GM21737 (cell line): ENCODE data around the gene DCP2.
A peak's percentile ranks its signal among the peaks of the same experiment; 100 is the strongest.

Source experiments
- ATAC-seq: cut with Tn5 transposase; IDR thresholded peaks from one replicate; pipeline ENCODE4 v1.9.1; 2021; ENCODE audit warnings: mild to moderate bottlenecking, moderate library complexity; ENCODE audit not compliant: unreplicated experiment

The DCP2 gene

GRCh38 chr5:112965733-112966306 is 10.8 kb upstream of the DCP2 start:
- no peak for ATAC-seq

GRCh38 chr5:112967520-112968083 is 9.0 kb upstream of the DCP2 start:
- no peak for ATAC-seq

- no peak for ATAC-seq
Measured at GRCh38 chr5:112968411-112969106, 8.0 kb upstream of the DCP2 start.

- no peak for ATAC-seq
Measured at GRCh38 chr5:112971276-112971675, 5.3 kb upstream of the DCP2 start.

GRCh38 chr5:112973036-112973435 is 3.6 kb upstream of the DCP2 start:
- ATAC-seq, result no peak

GRCh38 chr5:112973904-112974303 is 2.7 kb upstream of the DCP2 start:
- no peak for ATAC-seq

- no peak for ATAC-seq
Measured at GRCh38 chr5:112974901-112975300, 1.7 kb upstream of the DCP2 start.

GRCh38 chr5:112975721-112976431 is 722 bp upstream of the DCP2 start:
- ATAC-seq, result no peak

- ATAC-seq, result no peak
Measured at GRCh38 chr5:112977440-112977861, 853 bp downstream of the DCP2 start.

GRCh38 chr5:112978836-112979235 is 2.2 kb downstream of the DCP2 start:
- no peak for ATAC-seq

GRCh38 chr5:112979723-112980122 is 3.1 kb downstream of the DCP2 start:
- no peak for ATAC-seq

- ATAC-seq, result no peak
Measured at GRCh38 chr5:112983363-112983762, 6.8 kb downstream of the DCP2 start.

- no peak for ATAC-seq
Measured at GRCh38 chr5:112986224-112986623, 9.6 kb downstream of the DCP2 start.

GRCh38 chr5:112995764-112996618 is 19.4 kb downstream of the DCP2 start:
- ATAC-seq, result peak; percentile 67

GRCh38 chr5:112996830-112997374 is 20.3 kb downstream of the DCP2 start:
- no peak for ATAC-seq

- ATAC-seq, result no peak
Measured at GRCh38 chr5:112998296-112998695, 21.7 kb downstream of the DCP2 start.

GRCh38 chr5:113000466-113000865 is 23.9 kb downstream of the DCP2 start:
- ATAC-seq, result no peak

- no peak for ATAC-seq
Measured at GRCh38 chr5:113002423-113002822, 25.8 kb downstream of the DCP2 start.

- no peak for ATAC-seq
Measured at GRCh38 chr5:113003763-113004162, 27.2 kb downstream of the DCP2 start.

GRCh38 chr5:113005454-113005853 is 28.9 kb downstream of the DCP2 start:
- no peak for ATAC-seq
